Measurements from ENCODE around the gene RASGRP4.
"Not testable (repeated sequence)": the region's sequence is repeated elsewhere in the genome, so short reads cannot be mapped to it uniquely, and the experiment has no call there.

The RASGRP4 gene

GRCh38 chr19:38370299-38370698, 55.7 kb downstream of the RASGRP4 start:
- DNase-seq (ENCODE audit: low spot score): no peak

DNA sequence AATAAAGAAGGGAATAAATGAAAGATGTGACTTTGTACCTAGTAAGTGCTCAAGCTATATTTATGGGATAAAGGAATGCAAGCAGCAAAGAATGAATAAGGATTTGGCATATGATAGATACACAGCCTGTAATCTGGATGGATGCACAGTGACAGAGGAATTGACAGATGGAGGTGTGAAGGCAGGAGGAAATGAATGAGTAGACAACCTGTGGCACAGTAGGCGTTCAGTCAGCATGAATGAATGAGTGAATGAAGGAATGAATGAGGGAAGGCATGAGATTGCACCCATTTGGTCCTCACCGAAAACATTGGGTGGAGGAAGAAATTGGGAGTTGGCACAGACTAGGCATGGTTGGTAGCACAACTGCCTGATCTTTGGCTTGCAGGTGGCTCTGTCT, 56.4 kb downstream of the RASGRP4 start:
- DNase-seq (ENCODE audit: low spot score): no peak

- DNase-seq (ENCODE audit: low spot score): no peak
Measured at GRCh38 chr19:38367041-38367440, 59.0 kb downstream of the RASGRP4 start.

DNA sequence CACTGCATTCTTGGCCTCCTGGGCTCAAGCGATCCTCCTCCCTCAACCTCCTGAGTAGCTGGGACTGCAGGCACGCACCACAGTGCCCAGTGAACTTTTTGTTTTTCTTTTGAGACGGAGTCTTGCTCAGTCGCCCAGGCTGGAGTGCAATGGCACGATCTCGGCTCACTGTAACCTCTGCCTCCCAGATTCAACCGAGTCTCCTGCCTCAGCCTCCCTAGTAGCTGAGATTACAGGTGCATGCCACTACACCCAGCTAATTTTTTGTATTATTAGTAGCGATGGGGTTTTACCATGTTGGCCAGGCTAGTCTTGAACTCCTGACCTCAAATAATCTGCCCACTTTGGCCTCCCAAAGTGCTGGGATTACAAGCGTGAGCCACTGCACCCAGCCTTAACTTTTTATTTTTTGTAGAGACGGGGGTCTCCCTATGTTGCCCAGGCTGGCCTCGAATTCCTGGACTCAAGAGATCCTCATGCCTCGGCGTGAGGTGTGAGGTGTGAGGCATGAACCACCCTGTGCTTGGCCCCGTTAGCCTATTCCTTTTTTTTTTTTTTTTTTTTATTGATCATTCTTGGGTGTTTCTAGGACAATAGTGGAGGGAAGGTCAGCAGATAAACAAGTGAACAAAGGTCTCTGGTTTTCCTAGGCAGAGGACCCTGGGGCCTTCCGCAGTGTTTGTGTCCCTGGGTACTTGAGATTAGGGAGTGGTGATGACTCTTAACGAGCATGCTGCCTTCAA, 62.9 kb downstream of the RASGRP4 start:
- DNase-seq (ENCODE audit: low spot score): not testable (repeated sequence)

DNA sequence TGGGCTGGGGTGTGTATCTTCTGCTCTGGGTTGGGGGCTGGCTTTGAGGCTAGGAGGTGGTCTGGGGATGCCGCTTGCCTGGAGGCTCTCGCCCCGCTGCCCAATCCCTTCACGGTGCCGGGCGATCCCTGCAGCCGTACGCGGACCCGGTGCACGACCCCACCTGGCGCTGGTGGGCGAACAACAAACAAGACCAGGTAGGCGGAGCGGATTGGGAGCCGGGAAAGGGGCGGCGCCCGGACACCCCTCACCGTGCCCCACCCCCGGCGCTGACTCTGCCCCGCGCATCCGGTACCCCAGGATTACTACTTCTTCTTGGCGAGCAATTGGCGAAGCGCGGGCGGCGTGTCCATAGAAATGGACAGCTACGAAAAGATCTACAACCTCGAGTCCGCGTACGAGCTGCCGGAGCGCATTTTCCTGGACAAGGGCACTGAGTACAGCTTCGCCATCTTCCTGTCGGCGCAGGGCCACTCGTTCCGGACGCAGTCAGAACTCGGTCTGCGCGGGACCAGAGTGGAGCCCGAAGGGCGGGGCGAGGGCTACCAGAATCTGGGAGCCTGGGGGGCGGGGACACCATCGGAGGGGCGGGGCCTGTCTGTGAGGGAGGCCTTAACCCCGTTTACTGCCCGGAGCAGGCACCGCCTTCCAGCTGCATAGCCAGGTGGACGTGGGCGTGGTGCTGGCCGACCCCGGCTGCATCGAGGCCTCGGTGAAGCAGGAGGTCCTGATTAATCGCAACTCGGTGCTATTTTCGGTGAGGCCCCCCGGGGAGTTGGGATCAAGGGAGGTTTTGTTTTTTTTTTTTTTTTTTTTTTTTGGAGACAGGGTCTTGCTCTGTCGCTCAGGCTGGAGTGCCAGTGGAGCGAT, 63.7 kb downstream of the RASGRP4 start:
- DNase-seq (ENCODE audit: low spot score): peak; percentile 33

DNA sequence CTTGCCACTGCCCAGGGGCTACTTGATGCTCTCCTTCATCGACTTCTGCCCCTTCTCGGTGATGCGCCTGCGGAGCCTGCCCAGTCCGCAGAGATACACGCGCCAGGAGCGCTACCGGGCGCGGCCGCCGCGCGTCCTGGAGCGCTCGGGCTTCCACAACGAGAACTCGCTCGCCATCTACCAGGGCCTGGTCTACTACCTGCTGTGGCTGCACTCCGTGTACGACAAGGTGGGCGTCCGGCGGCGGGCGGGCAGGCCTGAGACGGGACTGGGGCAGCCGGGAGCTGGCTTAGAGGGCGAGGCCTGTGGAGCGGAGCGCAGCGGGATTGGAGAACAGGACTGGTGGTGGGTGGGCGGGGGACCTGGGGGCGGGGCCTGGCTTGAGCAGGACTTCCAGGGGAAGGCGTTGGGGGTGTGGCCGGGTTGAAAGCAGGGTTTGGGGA, 64.4 kb downstream of the RASGRP4 start:
- no peak for DNase-seq (ENCODE audit: low spot score)

DNA sequence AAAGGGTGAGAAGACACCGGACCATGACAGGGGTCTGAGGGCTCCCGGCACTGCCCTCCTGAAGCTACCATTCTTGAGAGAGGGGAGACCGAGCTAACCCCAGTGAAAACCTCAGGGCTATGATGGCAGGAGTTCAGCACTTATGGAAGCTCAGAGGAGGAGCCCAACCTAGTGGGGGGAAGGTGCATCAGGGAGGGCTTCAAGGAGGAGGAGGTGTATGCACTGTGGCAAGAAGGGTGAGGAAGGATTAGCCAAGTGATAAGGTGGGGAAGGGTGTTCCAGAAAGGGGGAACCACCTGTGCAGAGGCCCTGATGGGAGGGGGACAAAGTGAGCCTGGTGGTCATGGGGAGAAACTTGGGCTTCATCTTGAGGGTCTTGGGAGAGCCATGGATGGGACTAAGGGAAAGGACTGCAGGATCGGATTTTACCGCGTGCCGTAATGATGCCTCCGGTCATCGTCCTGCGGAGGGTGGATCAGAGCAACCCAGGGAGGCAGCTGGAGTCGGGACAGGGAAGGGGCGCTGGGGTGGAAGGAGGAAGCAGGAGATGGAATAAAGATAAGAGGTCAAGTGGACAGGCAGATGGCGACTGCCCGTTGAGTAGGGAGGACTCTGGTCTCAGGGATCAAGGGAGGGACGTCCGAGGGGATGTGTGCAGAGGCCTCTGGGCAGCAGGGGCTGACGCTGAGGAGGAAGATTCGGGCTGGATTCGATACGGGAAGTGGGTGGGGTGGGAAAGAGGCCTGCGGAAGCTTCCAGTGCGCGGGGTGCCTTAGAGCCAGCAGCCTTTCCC, 65.0 kb downstream of the RASGRP4 start:
- DNase-seq (ENCODE audit: low spot score): no peak

- no peak for DNase-seq (ENCODE audit: low spot score)
Measured at GRCh38 chr19:38360351-38360750, 65.7 kb downstream of the RASGRP4 start.

DNA sequence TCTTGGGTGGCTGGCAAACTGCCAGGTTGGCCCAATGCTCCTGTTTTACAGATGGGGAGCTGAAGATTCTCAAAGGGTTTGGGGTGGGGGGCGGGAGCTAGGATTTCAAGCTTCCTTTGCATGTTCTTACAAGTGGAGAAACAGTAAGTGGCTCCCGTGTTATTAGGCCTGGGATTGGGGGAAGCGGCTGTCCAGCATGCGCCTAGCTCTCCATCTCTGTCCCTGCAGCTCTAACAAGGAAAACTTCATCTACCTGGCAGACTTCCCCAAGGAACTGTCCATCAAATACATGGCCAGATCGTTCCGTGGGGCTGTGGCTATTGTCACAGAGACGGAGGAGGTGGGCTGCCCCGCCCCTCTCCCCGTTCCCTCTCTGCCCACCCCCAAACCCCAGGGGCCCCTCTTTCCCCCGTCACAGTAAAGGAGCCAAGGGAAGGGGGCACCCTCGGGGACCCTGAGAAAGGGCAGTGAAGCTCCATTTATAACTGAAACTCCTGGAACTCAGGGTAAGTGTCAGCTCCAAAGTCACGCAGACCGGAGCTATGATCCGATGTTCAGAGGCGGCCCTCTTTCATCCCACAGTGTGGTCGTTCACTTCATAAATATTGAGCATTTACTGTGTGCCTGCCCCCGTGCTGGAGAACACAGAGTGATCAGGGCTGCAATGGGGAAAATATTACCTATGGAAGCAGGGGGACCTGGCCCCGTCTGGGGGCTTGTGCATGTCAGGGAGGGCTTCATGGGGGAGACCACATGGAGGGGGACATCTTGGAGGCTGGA, 66.6 kb downstream of the RASGRP4 start:
- no peak for DNase-seq (ENCODE audit: low spot score)
